Stimulated activated CD4-positive, alpha-beta T cell treated with anti-CD3 and anti-CD28 coated beads, Interleukin-1b, Interleukin-23, amount 100 ng/mL, for 48 hours (primary cell): Measurements from ENCODE around the gene TMEM205.
A peak's percentile ranks its signal among the peaks of the same experiment; 100 is the strongest.

ENCODE experiments used
- DNase-seq: peaks from one replicate; pipeline ENCODE4 v3.0.0-alpha.2; 2020

Gene TMEM205

DNA sequence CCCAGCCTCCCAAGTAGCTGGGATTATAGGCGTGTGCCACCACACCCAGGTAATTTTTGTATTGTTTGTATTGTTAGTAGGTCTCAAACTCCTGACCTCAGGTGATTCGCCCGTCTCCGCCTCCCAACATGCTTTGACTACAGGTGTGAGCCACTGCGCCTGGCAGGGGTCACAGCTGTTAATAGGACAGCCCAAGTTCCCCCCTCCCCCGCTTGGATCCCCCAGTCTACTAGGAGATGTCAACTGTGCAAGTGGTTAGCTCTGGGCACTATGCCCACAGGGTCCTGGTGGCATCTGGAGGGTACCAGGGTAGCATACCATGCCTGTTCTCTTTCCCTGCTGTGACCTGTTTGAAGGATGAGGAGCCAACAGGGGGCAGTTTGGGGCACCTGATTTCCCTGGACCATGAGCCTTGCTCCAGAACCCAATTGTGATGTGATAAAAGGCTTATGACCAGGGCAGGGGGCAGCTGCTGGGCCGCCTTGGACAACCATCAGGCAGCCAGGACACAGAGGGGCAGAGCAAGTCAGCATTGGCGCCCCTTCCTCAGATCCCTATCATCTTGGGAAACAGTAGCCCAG lies 50.3 kb downstream of the TMEM205 start, which contains the start of gene TSPAN16:
TSS of gene TSPAN16 (plus strand) at position 496 of the 581 bp plus-strand sequence. CDS start 138 bp downstream, outside the sequence.
- no peak for DNase-seq

DNA sequence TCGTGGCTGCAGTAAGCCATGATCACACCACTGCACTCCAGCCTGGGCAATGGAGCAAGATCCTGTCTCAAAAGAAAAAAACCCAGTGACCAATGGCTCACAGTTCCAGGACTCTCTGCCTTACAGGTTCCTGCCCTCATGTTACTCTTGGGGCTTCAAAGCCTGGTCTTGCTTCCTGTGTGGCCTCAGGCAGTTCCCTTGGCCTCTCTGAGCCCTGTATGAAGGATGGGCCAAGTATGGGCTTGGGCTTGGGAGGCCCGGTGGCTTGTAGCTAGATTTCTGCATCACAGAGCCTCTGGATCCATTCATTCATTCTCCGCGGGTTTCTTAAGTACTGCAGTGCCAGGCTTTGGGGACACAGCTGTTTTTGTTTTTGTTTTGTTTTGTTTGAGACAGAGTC lies 50.9 kb downstream of the TMEM205 start:
- no peak for DNase-seq

DNA sequence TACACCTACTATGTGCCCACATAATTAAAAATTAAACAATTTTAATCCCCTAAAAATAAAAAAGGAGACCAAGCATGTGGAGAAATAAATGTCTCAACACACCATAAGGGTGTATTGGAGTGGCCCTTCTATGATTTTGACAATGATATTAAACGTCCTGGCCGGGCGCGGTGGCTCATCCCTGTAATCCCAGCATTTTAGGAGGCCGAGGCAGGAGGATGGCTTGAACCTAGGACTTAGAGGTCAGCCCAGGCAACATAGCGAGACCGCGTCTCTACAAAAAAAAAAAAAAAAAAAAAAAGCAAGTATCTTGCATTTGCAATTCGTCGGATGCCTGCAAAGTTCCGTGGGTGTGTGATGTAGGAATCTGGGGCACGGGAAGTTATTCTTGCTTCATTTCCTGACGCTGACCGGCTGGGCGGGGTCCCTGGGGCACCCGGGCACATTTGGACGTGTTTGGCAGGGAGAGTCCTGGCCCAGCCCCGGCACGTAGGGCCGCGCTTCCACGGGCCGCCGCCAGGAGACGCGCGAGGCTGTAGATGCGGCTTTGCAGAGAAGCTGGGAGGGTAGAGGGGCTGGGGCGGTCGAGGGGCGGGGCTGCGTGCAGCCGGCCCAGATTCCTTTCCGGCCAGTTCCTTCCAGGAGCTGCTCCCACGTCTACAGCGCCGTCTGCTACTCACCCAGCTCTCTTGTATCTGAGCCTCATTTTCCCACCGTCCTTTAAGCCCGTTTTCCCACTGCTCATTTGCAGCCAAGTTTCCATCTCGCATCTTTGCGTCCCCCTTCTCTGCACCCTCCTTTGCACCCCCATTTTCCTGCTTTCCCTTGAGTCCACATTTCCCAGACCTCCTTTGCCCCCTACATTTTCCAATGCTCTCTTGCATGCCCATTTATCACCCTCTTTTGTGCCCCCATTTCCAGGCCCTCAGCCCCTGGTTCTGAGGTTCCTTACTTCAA lies 52.4 kb downstream of the TMEM205 start:
- DNase-seq = peak; percentile 82
